DND-41 (cell line): ENCODE measurements around the gene HIGD1C.

Experiments
- ATAC-seq: fragments of 200-7000 bp; cut with Tn5 transposase; 3 replicates; pipeline ENCODE4 v1.9.1; 2021; ENCODE audit warnings: low read depth; ENCODE audit not compliant: insufficient read depth
- DNase-seq: peaks from one replicate; pipeline ENCODE4 v3.0.0-alpha.2; 2020
- H2AFZ ChIP-seq: 2 replicates; pipeline ENCODE4 v1.6.0; 2012; ENCODE audit warnings: low read depth, low read length
- H3K27ac ChIP-seq: 2 replicates; pipeline ENCODE4 v1.5.1; 2012; ENCODE audit warnings: low read length, inconsistent platforms
- H3K27me3 ChIP-seq: fragments of 200-600 bp; sonication (generic); 2 replicates; pipeline ENCODE4 v1.6.0; 2012; ENCODE audit warnings: low read length, mild to moderate bottlenecking, inconsistent platforms; ENCODE audit not compliant: insufficient read depth, poor library complexity
- H3K36me3 ChIP-seq: 2 replicates; pipeline ENCODE4 v1.5.1; 2012; ENCODE audit warnings: low read length, inconsistent platforms; ENCODE audit not compliant: insufficient read depth
- H3K4me1 ChIP-seq: 2 replicates; pipeline ENCODE4 v1.5.1; 2012; ENCODE audit warnings: mild to moderate bottlenecking, low read length; ENCODE audit not compliant: insufficient read depth
- H3K4me2 ChIP-seq: 2 replicates; pipeline ENCODE4 v1.6.0; 2012; ENCODE audit warnings: mild to moderate bottlenecking, moderate library complexity, low read length, inconsistent platforms; ENCODE audit not compliant: insufficient read depth
- H3K4me3 ChIP-seq, 2 experiments: fragments of 200-600 bp in 1 of 2; shearing (Covaris generic) in 1 of 2; 2 replicates each; pipeline ENCODE4 v1.5.1; 2012 to 2016; ENCODE audit warnings: inconsistent platforms in 2 of 2, low read length in 2 of 2, mild to moderate bottlenecking in 2 of 2, low read depth in 1 of 2, moderate library complexity in 1 of 2
- H3K79me2 ChIP-seq: 2 replicates; pipeline ENCODE4 v1.6.0; 2012; ENCODE audit warnings: low read length, inconsistent platforms; ENCODE audit not compliant: insufficient read depth
- H3K9ac ChIP-seq: 2 replicates; pipeline ENCODE4 v1.6.0; 2012; ENCODE audit warnings: low read depth, mild to moderate bottlenecking, inconsistent platforms, low read length, moderate library complexity
- H3K9me3 ChIP-seq: 2 replicates; pipeline ENCODE4 v1.5.1; 2012; ENCODE audit warnings: low read length, moderate library complexity, mild to moderate bottlenecking, inconsistent platforms; ENCODE audit not compliant: insufficient read depth, severe bottlenecking
- H4K20me1 ChIP-seq: 2 replicates; pipeline ENCODE4 v1.6.0; 2012; ENCODE audit warnings: low read length; ENCODE audit not compliant: insufficient read depth
- EZH2 ChIP-seq: IDR thresholded peaks from 3 replicates; pipeline ENCODE4 v1.6.1; 2012; ENCODE audit warnings: borderline replicate concordance, low read depth, mild to moderate bottlenecking, moderate library complexity, low read length, inconsistent platforms; ENCODE audit not compliant: severe bottlenecking
- TF ChIP-seq, protein P1 (sequence below): IDR thresholded peaks from 2 replicates; pipeline ENCODE4 v1.5.1; 2012; ENCODE audit warnings: borderline replicate concordance, low read length, moderate library complexity, mild to moderate bottlenecking; ENCODE audit not compliant: poor library complexity, severe bottlenecking; ENCODE audit errors: extremely low read depth

Gene HIGD1C

DNA sequence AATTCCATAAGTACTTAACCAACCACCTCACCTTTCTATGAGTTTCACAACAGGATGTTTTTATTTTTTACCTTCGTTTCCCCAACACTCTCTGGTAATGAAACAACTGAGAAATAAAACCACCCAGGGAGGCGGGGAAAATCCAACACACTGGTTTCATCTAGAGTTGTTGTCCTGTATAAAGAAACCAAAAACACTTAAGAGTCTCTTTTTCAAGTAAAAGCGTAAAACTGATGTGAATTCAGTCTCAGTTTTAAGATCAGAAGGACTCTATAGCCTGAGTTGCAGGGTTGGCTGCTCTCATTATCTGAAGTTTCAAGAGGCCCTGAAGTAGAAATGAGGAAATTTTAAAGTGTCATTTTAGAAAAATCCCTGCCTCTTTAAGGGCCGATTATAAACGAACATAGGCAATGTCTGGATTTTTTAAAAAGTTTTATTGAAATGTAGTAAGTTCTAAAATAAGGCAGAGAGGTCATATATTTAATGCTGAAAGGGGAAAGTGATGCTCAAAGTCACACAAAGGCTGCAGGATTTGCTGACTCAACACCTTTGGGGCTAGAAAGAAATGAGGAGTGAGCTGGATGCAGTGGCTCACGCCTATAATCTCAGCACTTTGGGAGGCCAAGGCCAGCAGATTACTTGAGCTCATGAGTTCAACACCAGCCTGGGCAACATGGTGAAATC, 27.2 kb downstream of the HIGD1C start:
- Histone ChIP-seq H3K4me3 (no peak overlapping the region), H3K36me3 (peaks cover 8% of the 10 kb centered on the region; the same call in 1 of the 2 replicates), H4K20me1 (no peaks in the 10 kb centered on the region), H3K9ac (no peak overlapping the region), H3K27ac (no peak overlapping the region), H2AFZ (no peak overlapping the region), H3K79me2 (no peaks in the 10 kb centered on the region), H3K9me3 (no peaks in the 10 kb centered on the region), H3K4me2 (no peak overlapping the region), H3K27me3 (no peaks in the 10 kb centered on the region), H3K4me1 (no peaks in the 10 kb centered on the region)
- no peak for ATAC-seq
- no peak for DNase-seq
- TF ChIP-seq, protein P1, sequence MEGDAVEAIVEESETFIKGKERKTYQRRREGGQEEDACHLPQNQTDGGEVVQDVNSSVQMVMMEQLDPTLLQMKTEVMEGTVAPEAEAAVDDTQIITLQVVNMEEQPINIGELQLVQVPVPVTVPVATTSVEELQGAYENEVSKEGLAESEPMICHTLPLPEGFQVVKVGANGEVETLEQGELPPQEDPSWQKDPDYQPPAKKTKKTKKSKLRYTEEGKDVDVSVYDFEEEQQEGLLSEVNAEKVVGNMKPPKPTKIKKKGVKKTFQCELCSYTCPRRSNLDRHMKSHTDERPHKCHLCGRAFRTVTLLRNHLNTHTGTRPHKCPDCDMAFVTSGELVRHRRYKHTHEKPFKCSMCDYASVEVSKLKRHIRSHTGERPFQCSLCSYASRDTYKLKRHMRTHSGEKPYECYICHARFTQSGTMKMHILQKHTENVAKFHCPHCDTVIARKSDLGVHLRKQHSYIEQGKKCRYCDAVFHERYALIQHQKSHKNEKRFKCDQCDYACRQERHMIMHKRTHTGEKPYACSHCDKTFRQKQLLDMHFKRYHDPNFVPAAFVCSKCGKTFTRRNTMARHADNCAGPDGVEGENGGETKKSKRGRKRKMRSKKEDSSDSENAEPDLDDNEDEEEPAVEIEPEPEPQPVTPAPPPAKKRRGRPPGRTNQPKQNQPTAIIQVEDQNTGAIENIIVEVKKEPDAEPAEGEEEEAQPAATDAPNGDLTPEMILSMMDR, result no peak
- TF ChIP-seq EZH2, result no peak

- H3K4me1 ChIP-seq, result no peaks in the 10 kb centered on the region
- H3K4me3 ChIP-seq, result no peak overlapping the region
- no peaks in the 10 kb centered on the region for H3K9me3 ChIP-seq
- no peaks in the 10 kb centered on the region for H4K20me1 ChIP-seq
- no peak overlapping the region for H3K4me2 ChIP-seq
- no peak overlapping the region for H3K9ac ChIP-seq
- H3K27me3 ChIP-seq, result no peaks in the 10 kb centered on the region
- no peak overlapping the region for H3K27ac ChIP-seq
- DNase-seq (no peak), ATAC-seq (no peak)
- no peak overlapping the region for H2AFZ ChIP-seq
- peaks cover 8% of the 10 kb centered on the region; the same call in 1 of the 2 replicates for H3K36me3 ChIP-seq
- H3K79me2 ChIP-seq, result no peaks in the 10 kb centered on the region
- no peak for TF ChIP-seq EZH2
- TF ChIP-seq, protein P1, result no peak
Measured at GRCh38 chr12:50980545-50980944, 28.2 kb downstream of the HIGD1C start.

GRCh38 chr12:50981319-50982239, 29.2 kb downstream of the HIGD1C start:
- Histone ChIP-seq H2AFZ (no peak overlapping the region), H3K79me2 (no peaks in the 10 kb centered on the region), H4K20me1 (no peaks in the 10 kb centered on the region), H3K4me3 (no peak overlapping the region), H3K4me1 (no peaks in the 10 kb centered on the region), H3K9me3 (no peaks in the 10 kb centered on the region), H3K27me3 (no peaks in the 10 kb centered on the region), H3K27ac (no peak overlapping the region), H3K4me2 (no peak overlapping the region), H3K9ac (no peak overlapping the region), H3K36me3 (peaks cover 14% of the 10 kb centered on the region; the same call in 1 of the 2 replicates)
- DNase-seq, result no peak
- no peak for TF ChIP-seq EZH2
- TF ChIP-seq, protein P1, result no peak
- no peak for ATAC-seq
